ENCODE measurements around the gene USP22.
"Not testable (repeated sequence)": the region's sequence is repeated elsewhere in the genome, so short reads cannot be mapped to it uniquely, and the experiment has no call there.

The USP22 gene

DNA sequence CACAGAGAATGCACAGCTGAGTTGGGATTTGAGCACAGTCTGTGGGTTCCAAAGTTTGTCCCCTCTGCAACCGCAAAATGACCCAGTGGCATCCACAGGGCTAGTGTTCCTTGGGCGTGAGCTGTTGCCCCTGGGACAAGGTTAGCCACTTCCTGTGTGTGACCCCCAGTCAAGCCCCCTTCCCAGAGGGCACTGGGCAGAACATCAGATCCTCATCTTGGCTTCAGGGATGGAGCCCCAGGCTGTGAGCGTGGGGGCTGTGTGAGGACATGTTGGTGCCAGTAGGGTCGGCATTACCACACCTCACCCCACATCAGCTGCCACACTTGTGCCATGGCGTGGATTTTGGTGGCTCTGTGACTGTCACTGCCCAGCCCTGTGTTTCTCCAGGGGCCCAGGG, 55.3 kb downstream of the USP22 start:
- no peak for DNase-seq (ENCODE audit: low spot score)

DNA sequence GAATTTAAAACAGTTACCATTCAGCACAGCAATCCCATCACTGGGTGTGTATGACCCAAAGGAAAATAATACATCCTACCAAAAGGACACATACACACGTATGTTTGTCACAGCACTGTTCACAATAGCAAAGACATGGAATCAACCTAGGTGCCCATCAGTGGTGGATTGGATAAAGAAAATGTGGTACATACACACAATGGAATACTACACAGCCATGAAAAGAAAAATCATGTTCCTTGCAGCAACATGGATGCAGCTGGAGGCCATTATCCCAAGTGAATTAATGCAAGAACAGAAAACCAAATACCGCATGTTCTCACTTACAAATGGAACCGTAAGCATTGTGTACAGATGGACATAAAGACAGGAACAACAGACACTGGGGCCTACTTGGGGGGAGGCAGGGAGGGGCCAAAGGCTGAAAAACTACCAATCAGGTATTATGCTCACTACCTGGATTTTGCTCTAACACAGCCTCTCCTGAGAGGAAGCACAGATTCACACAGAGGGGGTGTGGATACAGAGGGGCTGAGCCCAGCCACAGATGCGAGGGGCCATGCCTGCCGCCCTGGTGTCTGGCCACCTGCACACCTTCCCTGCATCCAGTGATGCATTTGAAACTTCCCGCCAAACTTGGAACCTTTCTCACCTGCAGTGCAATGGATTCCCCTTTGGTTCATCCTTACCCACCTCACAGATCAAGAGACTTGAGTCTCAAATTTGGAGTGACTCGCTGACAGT, 55.9 kb downstream of the USP22 start:
- DNase-seq (ENCODE audit: low spot score) = no peak

- DNase-seq (ENCODE audit: low spot score) = no peak
These were observed 59.5 kb downstream of the USP22 start for GRCh38 chr17:20983359-20983637.

DNA sequence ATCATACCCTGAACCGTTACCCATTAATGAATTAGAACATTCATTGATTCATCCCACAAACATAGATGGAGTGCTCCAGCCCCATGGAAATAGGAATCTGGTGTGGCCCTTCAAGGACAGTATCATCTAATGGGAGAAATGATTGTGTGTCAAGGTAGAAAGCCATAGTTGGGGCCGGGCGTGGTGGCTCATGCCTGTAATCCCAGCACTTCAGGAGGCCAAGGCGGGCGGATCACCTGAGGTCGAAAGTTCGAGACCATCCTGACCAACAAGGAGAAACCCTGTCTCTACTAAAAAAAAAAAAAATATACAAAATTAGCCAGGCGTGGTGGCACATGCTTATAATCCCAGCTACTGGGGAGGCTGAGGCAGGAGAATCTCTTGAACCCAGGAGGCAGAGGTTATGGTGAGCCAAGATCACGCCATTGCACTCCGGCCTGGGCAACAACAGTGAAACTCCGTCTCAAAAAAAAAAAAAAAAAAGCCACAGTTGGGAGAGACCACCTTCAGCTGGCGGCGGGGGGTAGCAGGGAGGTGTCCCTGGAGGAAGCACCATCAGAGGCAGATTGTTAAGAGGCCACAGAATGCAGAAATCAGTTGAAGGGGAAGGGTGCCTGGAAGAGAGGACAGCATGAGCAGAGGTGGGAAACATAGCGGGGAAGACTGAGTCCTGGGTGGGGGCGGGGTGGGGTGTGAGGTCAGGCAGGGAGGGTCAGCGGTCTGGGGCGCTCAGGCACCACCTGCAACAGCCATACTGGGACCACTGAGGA, 60.0 kb downstream of the USP22 start:
- no peak for DNase-seq (ENCODE audit: low spot score)

DNA sequence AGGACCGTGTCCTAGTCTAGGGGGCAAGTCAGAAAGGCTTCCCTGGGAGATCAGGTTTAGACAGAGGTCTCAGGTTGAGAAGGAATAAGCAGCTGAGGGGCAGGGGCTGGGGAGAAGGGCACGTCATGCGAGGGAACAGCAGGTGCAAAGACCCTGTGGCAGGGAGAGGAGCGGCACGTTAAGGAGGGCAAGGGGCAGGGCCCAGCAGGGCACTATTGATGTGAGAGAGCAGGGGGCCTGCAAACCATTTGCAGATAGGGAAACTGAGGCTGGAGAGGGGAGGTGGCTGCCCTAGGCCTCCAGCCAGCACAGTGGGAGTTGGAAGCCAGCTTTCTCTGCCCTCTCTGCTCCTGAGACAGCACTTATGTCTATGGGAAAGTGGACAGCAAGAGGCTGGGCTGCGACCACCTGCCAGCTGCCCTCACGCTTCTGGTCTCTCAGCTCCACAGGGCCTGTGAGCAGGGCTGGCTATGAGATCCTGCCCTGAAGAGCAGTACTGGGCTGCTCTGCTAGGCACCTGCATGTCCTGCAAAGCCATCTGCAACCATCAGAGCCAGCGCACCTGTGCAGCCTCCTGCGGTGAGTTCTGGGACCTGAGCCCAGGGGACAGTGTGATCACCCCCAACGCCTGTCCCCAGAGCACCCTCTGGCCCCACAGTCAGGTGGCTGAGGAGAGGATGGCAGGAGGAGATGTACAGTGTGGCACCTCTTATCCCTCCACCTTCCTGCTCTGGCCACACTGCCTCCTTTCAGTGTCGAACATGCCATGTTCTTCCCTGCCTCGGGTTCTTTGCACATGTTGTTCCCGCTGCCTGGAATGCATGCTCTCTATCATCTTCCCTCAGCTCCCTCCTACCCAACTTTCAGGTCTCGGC, 61.5 kb downstream of the USP22 start:
- DNase-seq (ENCODE audit: low spot score) = no peak

DNA sequence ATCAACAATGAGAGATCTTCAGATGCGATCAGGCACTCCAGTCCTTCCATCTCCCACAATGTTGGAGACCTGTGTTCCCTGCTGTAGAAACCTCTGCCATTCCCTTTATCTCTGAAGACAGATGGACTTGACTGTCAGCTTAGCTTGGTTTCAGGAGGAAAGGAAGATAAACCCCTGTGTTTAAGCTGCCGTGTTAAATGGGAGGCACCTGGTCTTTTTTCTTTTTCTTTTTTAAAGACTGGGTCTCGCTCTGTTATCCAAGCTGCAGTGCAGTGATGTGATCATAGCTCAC, 63.1 kb downstream of the USP22 start:
- no peak for DNase-seq (ENCODE audit: low spot score)

GRCh38 chr17:20979007-20979791, 63.6 kb downstream of the USP22 start:
- not testable (repeated sequence) for DNase-seq (ENCODE audit: low spot score)

DNA sequence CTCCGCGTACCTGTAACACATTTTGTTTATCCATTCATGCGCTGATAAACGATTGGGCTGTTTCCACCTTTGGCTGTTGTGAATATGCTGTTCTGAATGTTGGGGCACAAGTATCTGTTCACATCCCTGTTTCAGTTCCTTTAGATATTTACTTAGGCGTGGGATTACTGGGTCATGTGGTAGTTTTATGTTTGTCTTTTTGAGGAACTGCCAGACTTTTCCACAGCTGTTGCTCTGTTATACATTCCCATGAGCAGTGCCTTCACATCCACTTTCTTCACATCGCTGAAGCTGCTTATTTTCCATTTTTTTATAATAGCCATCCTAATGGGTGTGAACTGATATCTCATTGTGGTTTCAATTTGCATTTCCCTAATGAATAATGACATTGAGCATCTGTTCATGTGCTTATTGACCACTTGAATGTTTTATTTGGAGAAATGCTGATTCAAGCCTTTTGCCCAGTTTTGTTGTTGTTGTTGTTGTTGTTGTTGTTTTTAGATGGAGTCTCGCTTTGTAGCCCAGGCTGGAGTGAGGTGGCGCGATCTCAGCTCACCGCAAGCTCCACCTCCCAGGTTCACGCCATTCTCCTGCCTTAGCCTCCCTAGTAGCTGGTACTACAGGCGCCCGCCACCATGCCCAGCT, 65.1 kb downstream of the USP22 start:
- DNase-seq (ENCODE audit: low spot score) = not testable (repeated sequence)

DNA sequence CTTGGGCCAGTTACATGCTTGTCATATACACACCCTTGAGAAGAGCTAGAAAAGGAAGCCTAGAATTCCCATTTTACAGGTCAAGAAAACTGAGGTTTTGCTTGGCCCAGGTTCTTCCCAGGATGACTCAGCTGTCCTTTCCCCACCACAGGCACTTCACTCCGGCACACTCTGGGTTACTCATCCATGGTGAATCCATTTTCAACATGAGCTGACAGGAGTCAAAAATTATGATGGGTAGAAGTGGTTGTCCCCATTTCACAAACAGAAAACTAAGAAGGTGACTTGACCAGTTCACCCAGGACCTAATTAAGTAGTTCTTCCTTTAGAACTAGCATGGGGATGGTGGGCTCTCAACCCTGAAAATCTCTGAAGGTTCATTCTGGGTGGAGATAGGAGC, 67.2 kb downstream of the USP22 start:
- DNase-seq (ENCODE audit: low spot score) = no peak

DNA sequence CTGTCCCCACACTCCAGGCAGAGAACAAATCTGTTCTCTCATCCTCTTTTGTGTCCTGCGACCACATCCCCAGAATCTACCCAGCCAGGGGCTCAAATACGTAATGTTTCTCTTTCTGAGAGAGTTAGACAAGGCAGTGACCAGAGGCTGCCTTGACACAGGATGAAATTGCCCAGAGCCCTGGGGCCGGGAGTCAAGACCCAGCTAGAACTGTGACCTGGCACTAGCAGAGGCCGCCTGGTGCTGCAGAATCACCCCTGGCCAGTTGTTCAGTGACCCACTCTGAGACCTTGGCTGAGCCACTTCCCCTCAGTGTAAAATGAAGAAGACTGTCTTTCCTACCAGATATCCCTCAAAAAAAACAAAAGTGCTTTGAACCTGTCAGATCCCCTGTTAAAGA, 72.5 kb downstream of the USP22 start:
- DNase-seq (ENCODE audit: low spot score) = no peak

DNA sequence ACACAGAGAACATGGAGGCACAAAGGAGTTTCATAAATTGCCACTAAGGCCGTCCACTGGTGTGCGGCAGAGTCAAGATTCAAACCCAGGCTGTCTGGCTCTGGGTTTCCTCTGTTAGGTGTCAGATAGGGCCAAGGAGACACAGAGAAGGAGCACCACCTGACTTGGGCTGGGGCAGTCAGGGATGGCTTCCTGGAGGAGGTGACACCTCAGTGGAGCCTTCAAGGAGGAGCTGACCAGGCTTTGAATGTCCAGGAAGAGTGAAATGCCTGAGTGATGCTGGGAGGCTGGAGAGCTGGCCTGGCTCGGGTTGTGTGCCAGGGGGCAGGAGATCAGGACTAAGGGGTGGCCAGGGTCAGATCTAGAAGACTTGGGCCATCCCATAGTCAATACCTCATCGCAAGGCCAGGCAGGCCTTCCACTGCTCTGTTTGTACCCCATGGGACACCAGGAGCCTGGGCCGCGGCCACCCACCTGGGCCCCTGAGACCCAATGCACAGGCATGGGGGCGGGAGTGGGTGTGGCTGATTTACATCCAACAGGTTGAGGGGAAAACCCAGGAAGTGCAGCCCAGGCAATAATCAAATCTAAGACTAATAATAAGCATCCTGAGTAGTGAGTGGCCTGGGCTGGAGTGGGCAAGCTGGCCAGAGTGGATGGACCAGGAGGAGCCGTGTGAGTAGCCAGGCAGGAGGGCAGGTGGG, 73.7 kb downstream of the USP22 start:
- no peak for DNase-seq (ENCODE audit: low spot score)

DNA sequence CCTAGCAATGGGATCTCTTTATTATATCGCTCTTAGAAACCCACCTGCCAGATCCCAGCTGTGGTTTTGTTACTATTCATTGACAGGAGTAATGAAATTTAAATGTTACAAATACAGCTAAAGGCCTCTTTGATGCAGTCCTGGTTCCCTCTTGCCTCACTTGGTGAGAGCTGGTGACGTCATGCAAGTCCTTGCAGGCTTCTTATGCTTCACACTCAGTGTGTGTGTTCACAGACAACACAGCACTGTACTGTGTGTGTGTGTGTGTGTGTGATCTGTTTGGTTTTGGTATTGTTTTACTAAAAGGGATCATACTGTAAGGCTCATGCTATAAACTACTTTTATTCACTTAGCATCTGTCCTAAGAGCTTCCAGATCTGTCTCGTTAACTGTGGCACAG, 75.0 kb downstream of the USP22 start:
- no peak for DNase-seq (ENCODE audit: low spot score)

DNA sequence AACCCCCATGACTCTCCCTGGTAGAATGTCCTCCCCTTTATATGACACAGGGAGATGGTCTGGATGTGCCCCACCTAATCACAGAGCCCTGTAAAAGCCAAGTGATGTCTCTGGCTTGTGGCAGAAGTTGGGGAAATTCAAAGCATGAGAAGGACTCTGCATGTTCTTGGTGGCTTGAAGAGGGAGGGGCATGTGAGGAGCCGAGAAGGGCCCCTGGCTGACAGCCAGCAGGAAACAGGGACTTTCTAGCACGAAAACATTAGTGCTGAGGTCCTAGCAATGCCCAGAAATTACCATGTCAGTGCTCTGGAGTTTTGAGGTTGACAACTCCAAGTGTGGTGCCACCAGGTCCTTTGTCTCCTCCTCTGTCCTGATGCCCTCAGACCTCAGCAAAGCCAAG, 75.9 kb downstream of the USP22 start:
- DNase-seq (ENCODE audit: low spot score) = no peak

DNA sequence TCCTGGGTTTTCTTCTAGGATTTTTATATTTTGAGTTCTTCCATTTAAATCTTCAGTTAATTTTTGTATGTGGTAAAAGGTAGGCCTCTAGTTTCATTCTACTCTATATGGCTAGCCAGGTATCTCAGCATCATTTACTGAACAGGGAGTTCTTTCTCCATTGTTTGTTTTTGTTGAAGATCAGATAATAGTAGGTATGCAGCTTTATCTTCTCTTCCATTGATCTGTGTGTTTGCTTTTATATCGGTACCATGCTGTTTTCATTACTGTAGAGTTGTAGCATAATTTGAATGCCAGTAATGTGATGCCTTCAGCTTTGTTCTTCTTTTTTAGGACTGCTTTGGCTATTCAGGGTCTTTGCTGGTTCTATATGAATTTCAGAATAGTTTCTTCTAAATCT, 77.3 kb downstream of the USP22 start:
- no peak for DNase-seq (ENCODE audit: low spot score)

GRCh38 chr17:20961586-20961985, 81.2 kb downstream of the USP22 start:
- DNase-seq (ENCODE audit: low spot score) = no peak

- no peak for DNase-seq (ENCODE audit: low spot score)
These were observed 81.9 kb downstream of the USP22 start for GRCh38 chr17:20960871-20961270.

DNA sequence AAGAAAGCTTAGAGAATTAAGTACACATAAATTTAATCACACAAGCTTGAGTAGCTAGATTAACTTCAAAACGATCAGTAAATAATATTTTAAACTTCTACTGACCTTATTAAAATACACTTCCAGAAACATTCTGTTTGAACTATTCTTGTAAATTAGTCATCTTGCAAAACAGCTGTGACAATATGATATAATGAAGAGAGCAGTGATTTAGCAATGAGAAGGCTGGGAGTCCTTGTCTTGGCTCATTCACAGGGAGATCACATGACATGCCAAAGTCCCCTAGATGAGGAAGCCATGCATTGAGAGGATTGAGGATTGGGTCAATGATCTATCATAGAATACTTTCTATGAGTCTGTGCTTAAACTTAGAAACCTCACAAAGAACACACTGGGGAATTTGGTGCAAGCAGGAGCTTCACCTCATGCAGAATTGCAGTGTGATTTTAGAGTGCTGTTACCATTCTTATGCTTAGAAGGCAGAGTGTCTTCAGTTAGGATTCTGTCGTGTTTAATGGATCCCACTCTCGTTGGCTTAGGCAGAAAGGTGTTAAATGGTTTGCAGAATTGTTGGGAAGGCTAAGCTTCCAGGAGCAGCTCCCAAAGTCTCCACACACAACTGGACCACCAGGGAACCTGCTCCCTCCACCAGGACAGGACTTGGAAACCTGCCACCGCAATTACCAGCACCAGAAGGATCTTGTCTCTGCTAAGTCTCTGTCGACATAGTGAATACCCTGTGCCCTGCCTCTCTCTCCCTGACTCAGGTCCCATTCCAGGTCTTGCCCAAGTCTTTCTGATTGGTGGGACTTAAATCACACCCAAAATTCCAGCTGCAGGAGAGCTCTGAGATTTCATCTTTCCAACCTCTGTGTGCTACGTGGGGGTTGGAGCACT, 87.1 kb downstream of the USP22 start:
- no peak for DNase-seq (ENCODE audit: low spot score)

DNA sequence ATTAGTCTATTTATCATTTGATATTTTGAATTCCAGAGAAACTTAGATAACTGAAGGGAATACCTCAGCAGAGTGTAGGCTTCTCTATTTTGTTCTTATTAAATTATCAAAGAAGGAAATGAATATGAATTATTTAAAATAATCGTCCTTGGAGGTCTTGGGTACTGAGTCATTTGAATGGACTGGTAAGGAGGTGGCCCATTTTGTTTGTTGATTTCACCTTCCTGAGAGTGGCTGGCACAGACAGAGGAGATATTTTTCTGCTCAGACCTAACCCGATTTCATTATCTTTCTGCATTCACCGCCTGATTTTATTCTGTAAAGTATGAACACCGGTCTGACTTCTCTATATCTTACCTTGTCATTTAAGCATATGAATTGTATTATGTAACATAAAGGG, 88.0 kb downstream of the USP22 start:
- DNase-seq (ENCODE audit: low spot score) = no peak

DNA sequence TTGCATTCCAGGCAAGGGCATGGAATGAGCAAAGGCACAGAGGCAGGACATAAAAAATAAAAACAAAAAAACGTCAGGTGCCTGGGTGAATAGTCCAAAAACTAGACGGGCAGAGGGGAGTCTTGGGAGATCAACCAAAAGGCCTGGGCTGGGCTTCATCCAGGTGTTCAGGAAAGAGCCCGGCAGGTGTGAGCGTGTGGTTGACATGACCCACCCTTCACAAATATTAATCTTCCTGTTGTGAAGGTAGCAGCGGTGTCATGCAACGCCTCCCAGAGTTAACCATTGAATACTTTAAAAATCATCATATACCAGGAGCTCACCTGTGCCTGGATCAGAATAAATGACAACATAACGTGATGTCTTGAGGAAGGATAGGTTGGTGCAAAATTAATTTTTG, 90.6 kb downstream of the USP22 start:
- no peak for DNase-seq (ENCODE audit: low spot score)

Measured in CD4-positive, alpha-beta T cell treated with Interleukin-6 at 100 ng/mL for 8 hours (primary cell).